GM12878 (cell line): ENCODE measurements around the gene MRPL21. TPM values are rescaled to one million over a fixed set of nuclear protein-coding genes. Genes with fewer than 3 reads are reported as not detected.

Source experiments
- ATAC-seq: fragments of 200-7000 bp; cut with Tn5 transposase; 3 replicates; pipeline ENCODE4 v1.9.1; 2020; ENCODE audit warnings: mild to moderate bottlenecking, moderate library complexity
- BruUV-seq: library from RNA; stranded (reverse); fragments of 400-500 nt; replicated peaks from 2 replicates; lab custom pipeline; 2021; lab: Mats Ljungman, UMichigan
- CTCF ChIA-PET: fragments of 300-600 bp; sonication (Branson Sonifier 250); formaldehyde crosslinking; extraction: SDS; loops from one replicate; lab custom pipeline; 2021; ENCODE audit warnings: inconsistent platforms; lab: Yijun Ruan, JAX
- POLR2A ChIA-PET: fragments of 350-600 bp; formaldehyde crosslinking; extraction: SDS; loops from one replicate; lab custom pipeline; 2021; ENCODE audit warnings: inconsistent platforms; lab: Charles Lee
- RAD21 ChIA-PET: fragments of 300-600 bp; sonication (Branson Sonifier 250); formaldehyde crosslinking; loops from one replicate; lab custom pipeline; 2023; ENCODE audit warnings: antibody characterized with exemption; ENCODE audit not compliant: unreplicated experiment; lab: Charles Lee
- SMC1A ChIA-PET: fragments of 300-600 bp; sonication (Branson Sonifier 250); formaldehyde crosslinking; loops from one replicate; lab custom pipeline; 2023; ENCODE audit not compliant: unreplicated experiment, uncharacterized antibody; lab: Charles Lee
- DNase-seq: peaks from one replicate; pipeline ENCODE4 v3.0.0-alpha.2; 2011; ENCODE audit warnings: low read depth, low spot score
- FAIRE-seq: peaks from 3 replicates; lab custom pipeline; 2011; peaks lifted over from hg19 to GRCh38; lab: Jason Lieb, UNC
- H2AFZ ChIP-seq: 2 replicates; pipeline ENCODE4 v1.6.0; 2011; ENCODE audit warnings: low read depth, low read length, control low read depth; ENCODE audit not compliant: control insufficient read depth
- H3K27ac ChIP-seq: 2 replicates; pipeline ENCODE4 v1.5.1; 2011; ENCODE audit warnings: control low read depth; ENCODE audit not compliant: control insufficient read depth, insufficient read depth
- H3K27me3 ChIP-seq, 2 experiments: replicated peaks in 1 of 2; 2 replicates each; pipeline versions ENCODE4 v1.6.0 to v1.6.1; 2011; ENCODE audit warnings: low read length in 1 of 2; ENCODE audit not compliant: control insufficient read depth in 2 of 2, insufficient read depth in 2 of 2
- H3K36me3 ChIP-seq, 2 experiments: 2 replicates each; pipeline ENCODE4 v1.5.1; 2011; ENCODE audit warnings: low read length in 1 of 2; ENCODE audit not compliant: control insufficient read depth in 2 of 2, insufficient read depth in 2 of 2
- H3K4me1 ChIP-seq: 2 replicates; pipeline ENCODE4 v1.6.1; 2011; ENCODE audit warnings: mild to moderate bottlenecking, low read length, moderate library complexity, mixed read lengths; ENCODE audit not compliant: control insufficient read depth, insufficient read depth
- H3K4me2 ChIP-seq: 2 replicates; pipeline ENCODE4 v1.6.0; 2011; ENCODE audit warnings: control low read depth; ENCODE audit not compliant: control insufficient read depth, insufficient read depth
- H3K4me3 ChIP-seq: fragments of 200-600 bp; sonication (generic); 2 replicates; pipeline ENCODE4 v1.5.1; 2016
- H3K79me2 ChIP-seq: 2 replicates; pipeline ENCODE4 v1.6.0; 2011; ENCODE audit warnings: low read length; ENCODE audit not compliant: control insufficient read depth, insufficient read depth
- H3K9ac ChIP-seq: 2 replicates; pipeline ENCODE4 v1.8.0; 2011; ENCODE audit warnings: low read length, control low read depth, mixed read lengths; ENCODE audit not compliant: control insufficient read depth, insufficient read depth
- H3K9me3 ChIP-seq: replicated peaks from 3 replicates; pipeline ENCODE4 v1.5.1; 2011; ENCODE audit warnings: mild to moderate bottlenecking, low read length; ENCODE audit not compliant: control insufficient read depth, insufficient read depth
- H4K20me1 ChIP-seq: 2 replicates; pipeline ENCODE4 v1.6.0; 2011; ENCODE audit not compliant: control insufficient read depth, insufficient read depth
- CBX5 ChIP-seq: sonication (generic); IDR thresholded peaks from 2 replicates; pipeline ENCODE4 v1.6.1; 2016; ENCODE audit warnings: low read depth, moderate library complexity, mild to moderate bottlenecking, inconsistent platforms
- CEBPZ ChIP-seq: fragments of 150-350 bp; IDR thresholded peaks from 2 replicates; pipeline ENCODE4 v1.6.1; 2016; ENCODE audit warnings: low read depth, low read length
- WGBS: methylation state at CpG from one replicate; pipeline ENCODE4 v1.1.6; 2016; ENCODE audit warnings: low lambda C conversion rate; ENCODE audit not compliant: insufficient replicate concordance, insufficient coverage; ENCODE audit errors: missing lambda C conversion rate; 5-methylcytosine and 5-hydroxymethylcytosine counted together
- in situ Hi-C: fragments of 300-500 bp; cut with MboI; formaldehyde crosslinking; loops from 9 replicates; pipeline ENCODE4 v1.14.3; 2018; ENCODE audit warnings: mixed read lengths
- intact Hi-C: fragments of 100-400 bp; cut with micrococcal nuclease; formaldehyde crosslinking; loops from one replicate; pipeline ENCODE4 v1.14.2; 2022; ENCODE audit not compliant: unreplicated experiment
- polyA plus RNA-seq, 11 experiments: library from polyadenylated mRNA; depleted of rRNA in 4 of 11; unstranded in 6 of 11; stranded (reverse) in 5 of 11; fragments of >200 nt; fragmentation: Nextera tagmentation in 4 of 11; fragmentation: Illumina TruSeq in 1 of 11; extraction: Ambion mirVana in 4 of 11; extraction: Trizol in 1 of 11; gene quantifications; 1 replicate in 1 of 11; 2 replicates in 10 of 11; pipeline versions ENCODE4 v1.2.1 to v1.2.3, GENCODE V29; 2011 to 2016; ENCODE audit warnings: inconsistent platforms in 2 of 11, missing spikeins in 2 of 11, low read depth in 1 of 11
- total RNA-seq, 4 experiments: library from RNA; depleted of rRNA in 3 of 4; stranded (reverse); fragments of >200 nt in 3 of 4; fragmentation: Illumina TruSeq in 1 of 4; extraction: Trizol in 1 of 4; gene quantifications; 2 replicates each; pipeline versions ENCODE4 v1.2.1 to v1.2.3, GENCODE V29; 2013 to 2021

Gene MRPL21
- total and polyA plus RNA-seq, 10 of the 15 experiments (the other 5 are each of a cell fraction or from before 2014, with no cell fraction given) = 86.6 to 283 (median 130) TPM

- BruUV-seq = no TSS peak
- 46% methylated on average over 3 of the region's 3 CpGs for WGBS
- Histone ChIP-seq H3K36me3 (peaks cover 16 to 23% of the 10 kb centered on the region in 2 experiments; a peak in 3 of 4 replicates), H3K9me3 (peaks cover 14% of the 10 kb centered on the region), H3K4me1 (peaks cover 11% of the 10 kb centered on the region), H3K27ac (no peak overlapping the region), H3K4me3 (no peak overlapping the region), H3K27me3 (no peaks in the 10 kb centered on the region), H4K20me1 (no peaks in the 10 kb centered on the region), H3K9ac (no peak overlapping the region), H2AFZ (no peak overlapping the region), H3K4me2 (no peak overlapping the region), H3K79me2 (no peaks in the 10 kb centered on the region)
- FAIRE-seq (no peak), ATAC-seq (no peak), DNase-seq (no peak)
- POLR2A ChIA-PET = interaction anchor here (0.7 kb wide), 1 partner anchor 716 kb away, joined by 5 read pairs; no protein-coding TSS in a partner anchor
- TF ChIP-seq CEBPZ (no peak), CBX5 (peak; percentile 94)
- CTCF ChIA-PET = interaction anchor here (1.0 kb wide), 1 partner anchor 10 kb away, joined by 3 read pairs; no protein-coding TSS in a partner anchor
- RAD21 ChIA-PET = interaction anchor here (0.7 kb wide), 1 partner anchor 536 kb away, joined by 4 read pairs; no protein-coding TSS in a partner anchor
- in situ Hi-C loops (no loop called here), intact Hi-C loops (no loop called here)
- SMC1A ChIA-PET = no interaction called here
These were observed 22.0 kb upstream of the MRPL21 start for GRCh38 chr11:68925611-68926010.
